Epithelial cell of esophagus (primary cell): Measurements from ENCODE around the gene RAB3B.

Experiments used
- DNase-seq: peaks from one replicate; pipeline ENCODE4 v3.0.0; 2010; ENCODE audit warnings: low read depth
- H3K4me3 ChIP-seq: 2 replicates; pipeline ENCODE4 v1.5.1; 2011; ENCODE audit warnings: mild to moderate bottlenecking, low read length, control low read depth
- TF ChIP-seq, protein P1 (sequence below): IDR thresholded peaks from 2 replicates; pipeline ENCODE4 v1.5.1; 2011; ENCODE audit warnings: low read depth, mild to moderate bottlenecking, low read length, control low read depth, inconsistent platforms; ENCODE audit not compliant: insufficient read depth; ENCODE audit errors: missing control alignments

The RAB3B gene

DNA sequence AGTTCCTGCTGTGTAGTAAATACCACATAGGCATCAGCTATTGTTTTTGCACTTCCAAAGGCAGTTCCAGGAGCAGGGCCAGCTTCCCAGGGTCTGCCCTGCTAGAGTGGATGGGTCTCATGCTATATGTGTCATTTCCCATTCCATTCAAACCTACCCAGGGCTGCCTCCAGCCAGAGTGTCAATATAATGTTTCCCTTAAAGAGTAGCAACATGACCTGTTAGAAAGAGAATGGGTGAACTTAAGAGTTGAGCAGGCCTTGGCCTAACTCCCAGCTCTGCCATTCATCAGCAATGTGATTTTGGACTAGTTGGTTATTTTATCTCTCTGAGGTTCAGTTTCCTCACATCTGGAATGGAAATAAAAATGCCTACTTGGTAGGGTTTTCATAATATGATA is 44.9 kb downstream of the RAB3B start:
- TF ChIP-seq, protein P1, sequence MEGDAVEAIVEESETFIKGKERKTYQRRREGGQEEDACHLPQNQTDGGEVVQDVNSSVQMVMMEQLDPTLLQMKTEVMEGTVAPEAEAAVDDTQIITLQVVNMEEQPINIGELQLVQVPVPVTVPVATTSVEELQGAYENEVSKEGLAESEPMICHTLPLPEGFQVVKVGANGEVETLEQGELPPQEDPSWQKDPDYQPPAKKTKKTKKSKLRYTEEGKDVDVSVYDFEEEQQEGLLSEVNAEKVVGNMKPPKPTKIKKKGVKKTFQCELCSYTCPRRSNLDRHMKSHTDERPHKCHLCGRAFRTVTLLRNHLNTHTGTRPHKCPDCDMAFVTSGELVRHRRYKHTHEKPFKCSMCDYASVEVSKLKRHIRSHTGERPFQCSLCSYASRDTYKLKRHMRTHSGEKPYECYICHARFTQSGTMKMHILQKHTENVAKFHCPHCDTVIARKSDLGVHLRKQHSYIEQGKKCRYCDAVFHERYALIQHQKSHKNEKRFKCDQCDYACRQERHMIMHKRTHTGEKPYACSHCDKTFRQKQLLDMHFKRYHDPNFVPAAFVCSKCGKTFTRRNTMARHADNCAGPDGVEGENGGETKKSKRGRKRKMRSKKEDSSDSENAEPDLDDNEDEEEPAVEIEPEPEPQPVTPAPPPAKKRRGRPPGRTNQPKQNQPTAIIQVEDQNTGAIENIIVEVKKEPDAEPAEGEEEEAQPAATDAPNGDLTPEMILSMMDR = no peak
- no peak for DNase-seq
- H3K4me3 ChIP-seq = no peak overlapping the region

DNA sequence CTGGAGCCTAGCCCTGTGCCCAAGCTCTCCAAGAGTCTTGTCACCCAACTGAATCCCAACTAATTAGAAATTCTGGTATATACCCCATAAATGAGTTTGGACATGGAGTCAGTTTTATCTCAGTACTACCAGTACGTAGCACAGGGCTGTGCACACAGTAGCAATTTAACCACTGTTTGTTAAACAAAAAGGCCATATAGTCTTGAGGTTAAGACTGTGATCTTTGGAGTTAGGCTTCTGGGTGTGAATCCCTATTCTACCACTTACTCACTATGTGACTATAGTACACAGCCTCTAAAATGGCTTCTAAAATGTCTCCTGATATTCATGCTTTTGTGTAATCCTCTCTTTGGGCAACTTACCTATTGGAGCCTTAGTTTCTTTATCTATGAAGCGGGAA is 48.2 kb downstream of the RAB3B start:
- TF ChIP-seq, protein P1 = no peak
- DNase-seq = no peak
- H3K4me3 ChIP-seq = no peak overlapping the region

DNA sequence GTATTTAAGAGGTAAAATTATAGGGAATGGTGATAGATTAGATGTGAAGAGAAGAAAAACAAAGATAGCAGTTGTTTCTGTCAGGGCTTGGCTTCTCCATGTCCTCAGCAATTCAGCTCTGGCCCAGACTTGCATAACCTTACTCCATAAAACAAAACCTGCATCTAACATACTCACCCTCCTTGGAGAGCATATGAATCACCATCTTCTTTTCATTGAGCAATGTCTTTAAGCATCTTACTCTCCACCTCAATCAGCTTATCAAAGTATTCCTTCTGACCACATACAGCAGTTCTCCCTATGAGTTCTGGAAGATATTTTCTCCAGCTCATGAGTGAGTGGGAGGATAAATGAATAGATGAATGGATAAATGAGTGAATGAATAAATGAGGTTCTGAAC is 49.0 kb downstream of the RAB3B start:
- peak; percentile 34 for DNase-seq
- no peak overlapping the region for H3K4me3 ChIP-seq

DNA sequence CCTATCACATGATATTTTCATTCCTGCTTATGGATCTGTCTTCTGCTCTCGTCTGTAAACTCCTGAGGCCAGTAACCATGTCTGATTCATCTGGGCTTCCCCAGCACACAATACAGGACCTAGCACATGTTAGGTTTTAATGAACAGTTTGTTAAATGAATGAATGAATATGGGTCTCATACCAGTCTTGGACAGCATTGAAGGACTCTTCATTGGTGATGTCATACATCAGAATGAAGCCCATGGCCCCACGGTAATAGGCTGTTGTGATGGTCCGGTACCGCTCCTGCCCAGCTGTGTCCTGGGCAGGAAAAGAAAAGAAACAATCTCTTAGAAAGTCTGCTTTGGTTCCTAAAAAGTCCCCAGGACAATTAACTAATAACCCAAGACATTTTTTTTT is 53.4 kb downstream of the RAB3B start:
- H3K4me3 ChIP-seq = no peak overlapping the region
- DNase-seq = no peak
- TF ChIP-seq, protein P1 = no peak

More for the DNA sequence above, 49.0 kb downstream of the RAB3B start:
- TF ChIP-seq, protein P1 = no peak

DNA sequence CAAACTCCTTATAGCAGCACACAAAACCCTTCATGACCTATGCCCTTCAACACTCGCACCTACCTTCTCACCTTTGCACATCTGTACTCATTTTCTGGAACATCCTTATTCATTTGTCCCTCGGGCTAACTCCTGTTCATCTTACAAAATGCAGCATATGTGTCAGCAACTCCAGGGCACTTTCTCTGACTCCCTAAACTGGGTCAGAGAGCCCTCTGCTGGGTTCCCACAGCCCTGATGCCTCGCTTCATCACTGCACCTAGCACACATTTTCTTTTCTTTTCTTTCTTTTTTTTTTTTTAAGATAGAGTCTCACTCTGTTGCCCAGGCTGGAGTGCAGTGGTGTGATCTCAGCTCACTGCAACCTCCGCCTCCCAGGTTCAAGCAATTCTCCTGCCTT is 54.0 kb downstream of the RAB3B start:
- DNase-seq = peak; percentile 58
- no peak overlapping the region for H3K4me3 ChIP-seq
- TF ChIP-seq, protein P1 = peak; percentile 27

DNA sequence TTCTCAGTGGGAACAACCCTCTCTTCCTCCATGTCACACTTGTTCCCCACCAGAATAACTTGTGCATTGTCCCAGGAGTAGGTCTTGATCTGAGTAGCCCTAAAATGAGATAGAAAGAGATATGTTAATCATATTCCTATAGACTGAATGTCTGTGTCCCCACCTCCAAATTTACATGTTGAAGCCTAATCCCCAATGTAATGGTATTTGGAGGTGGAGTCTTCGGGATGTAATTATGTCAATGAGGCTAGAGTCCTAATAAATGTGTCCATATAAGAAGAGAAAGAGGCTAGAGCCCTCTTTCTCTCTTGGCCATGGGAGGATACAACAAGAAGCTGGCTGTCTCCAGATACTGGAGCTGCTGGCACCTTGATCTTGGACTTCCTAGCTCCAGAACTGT is 57.2 kb downstream of the RAB3B start:
- TF ChIP-seq, protein P1 = no peak
- no peak for DNase-seq
- no peak overlapping the region for H3K4me3 ChIP-seq

DNA sequence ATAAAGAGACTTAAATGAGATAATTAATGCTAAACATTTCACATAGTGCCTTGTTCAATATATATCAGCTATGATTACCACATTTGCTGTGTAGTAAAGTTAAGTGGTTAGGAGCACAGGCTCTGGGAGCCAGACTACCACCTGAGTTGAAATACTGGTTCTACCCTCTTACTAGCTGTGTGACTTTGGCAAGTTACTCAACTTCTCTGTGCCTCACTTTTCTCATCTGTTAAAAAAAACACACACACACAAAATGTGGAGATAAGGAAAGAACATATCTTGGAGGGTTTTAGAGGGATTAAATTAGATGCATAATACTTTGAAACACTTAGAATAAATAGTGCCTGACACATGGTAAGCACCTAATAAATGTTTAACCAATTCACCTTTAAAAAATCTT is 60.2 kb downstream of the RAB3B start:
- TF ChIP-seq, protein P1 = no peak
- no peak overlapping the region for H3K4me3 ChIP-seq
- no peak for DNase-seq
